Stimulated activated CD4-positive, alpha-beta T cell treated with anti-CD3 and anti-CD28 coated beads, Interleukin-15, amount 100 ng/mL, for 1 hour (primary cell): Measurements from ENCODE around the gene EPS8L1.
"Not testable (repeated sequence)": the region's sequence is repeated elsewhere in the genome, so short reads cannot be mapped to it uniquely, and the experiment has no call there.

Source experiments
- DNase-seq, 2 donors: peaks; one replicate each; pipeline ENCODE4 v3.0.0-alpha.2; 2020; ENCODE audit warnings: low read depth in 1 of 2, low spot score in 1 of 2

EPS8L1 gene

GRCh38 chr19:55075371-55075998, at the start of gene EPS8L1:
Gene EPS8L1 (plus strand): TSS chr19:55075869. CDS start chr19:55076445, 576 bp downstream.
- DNase-seq: no peak

- DNase-seq: not testable (repeated sequence)
Observed at GRCh38 chr19:55027140-55027471, 48.6 kb upstream of the EPS8L1 start.

- no peak for DNase-seq
Observed at GRCh38 chr19:55027472-55028337, 48.0 kb upstream of the EPS8L1 start.

GRCh38 chr19:55028757-55029156, 46.9 kb upstream of the EPS8L1 start:
- DNase-seq: no peak

GRCh38 chr19:55031178-55031577, 44.5 kb upstream of the EPS8L1 start:
- no peak for DNase-seq

- DNase-seq: no peak
Observed at GRCh38 chr19:55032170-55032800, 43.4 kb upstream of the EPS8L1 start.

GRCh38 chr19:55032976-55033643, 42.6 kb upstream of the EPS8L1 start:
- DNase-seq: not testable (repeated sequence)

GRCh38 chr19:55034751-55035150, 40.9 kb upstream of the EPS8L1 start:
- no peak for DNase-seq

GRCh38 chr19:55036058-55036457, 39.6 kb upstream of the EPS8L1 start:
- no peak for DNase-seq

GRCh38 chr19:55037603-55038002, 38.1 kb upstream of the EPS8L1 start:
- not testable (repeated sequence) for DNase-seq

GRCh38 chr19:55040654-55041053, 35.0 kb upstream of the EPS8L1 start:
- not testable (repeated sequence) for DNase-seq

GRCh38 chr19:55041244-55041626, 34.4 kb upstream of the EPS8L1 start:
- DNase-seq: no peak

- peak in 1 of 2 donors; percentile 6 for DNase-seq
Observed at GRCh38 chr19:55041627-55042343, 33.9 kb upstream of the EPS8L1 start.

- DNase-seq: no peak
Observed at GRCh38 chr19:55042344-55042678, 33.4 kb upstream of the EPS8L1 start.

GRCh38 chr19:55042688-55043087, 33.0 kb upstream of the EPS8L1 start:
- no peak for DNase-seq

- DNase-seq: no peak
Observed at GRCh38 chr19:55044286-55044685, 31.4 kb upstream of the EPS8L1 start.

GRCh38 chr19:55044771-55045716, 30.6 kb upstream of the EPS8L1 start:
- no peak for DNase-seq

- DNase-seq: no peak
Observed at GRCh38 chr19:55046975-55047622, 28.6 kb upstream of the EPS8L1 start.

GRCh38 chr19:55047951-55048350, 27.7 kb upstream of the EPS8L1 start:
- no peak for DNase-seq
